ENCODE results near the gene PRKG1. TPM values are rescaled to one million over a fixed set of nuclear protein-coding genes. Genes with fewer than 3 reads are reported as not detected.

Gene PRKG1
- total and polyA plus RNA-seq, 2 of the 8 experiments (the other 6 are each of a cell fraction or from before 2014, with no cell fraction given), result 4.2 to 15.2 TPM

GRCh38 chr10:52266858-52267257 lies 1192.6 kb downstream of the PRKG1 start:
- POLR2A ChIA-PET (ENCODE audit: partially characterized antibody), result interaction anchor here (1.4 kb wide), 1 partner anchor 10 kb away, joined by 3 read pairs; no protein-coding TSS in a partner anchor
- no peak for FAIRE-seq
- Histone ChIP-seq H4K5ac (ENCODE audit: insufficient read length, low read depth, low read length) (no peak overlapping the region), H3K4me2 (ENCODE audit: insufficient read depth in 1 of 2, low read depth in 2 of 2, low read length in 2 of 2) (no peak overlapping the region), H3K27me3 (replicated peaks in 1 of 4; ENCODE audit: control insufficient read depth in 3 of 4, extremely low read depth in 1 of 4, insufficient read depth in 3 of 4, low read length in 3 of 4) (no peaks in the 10 kb centered on the region), H4K91ac (replicated peaks; ENCODE audit: insufficient read length, low read length) (no peak overlapping the region), H3K23me2 (ENCODE audit: low read depth, low read length) (no peaks in the 10 kb centered on the region), H3K27ac (ENCODE audit: low read depth, low read length) (no peak overlapping the region), H2AK5ac (ENCODE audit: low read depth, low read length) (no peak overlapping the region), H3K14ac (ENCODE audit: insufficient read length) (no peak overlapping the region), H3K36me3 (ENCODE audit: control insufficient read depth in 2 of 4, insufficient read depth in 4 of 4, low read length in 3 of 4) (no peaks in the 10 kb centered on the region), H2BK20ac (ENCODE audit: low read length) (no peak overlapping the region), H2BK15ac (ENCODE audit: low read length) (no peak overlapping the region), H2AFZ (ENCODE audit: low read length) (no peak overlapping the region), H3K4ac (replicated peaks; ENCODE audit: insufficient read length, low read depth, low read length) (no peak overlapping the region), H3K4me3 (ENCODE audit: extremely low read depth in 1 of 4, insufficient read depth in 2 of 4, low read depth in 3 of 4, low read length in 4 of 4) (no peak overlapping the region), H3K9me3 (ENCODE audit: insufficient read depth in 2 of 2, low read depth in 1 of 2, low read length in 1 of 2) (no peaks in the 10 kb centered on the region), H3K4me1 (replicated peaks in 1 of 4; ENCODE audit: control insufficient read depth in 3 of 4, insufficient read depth in 4 of 4, low read length in 3 of 4) (peaks cover 0 to 5% (median 2%) of the 10 kb centered on the region in 4 experiments; a peak in 2 of 7 replicates), H3K9ac (replicated peaks in 1 of 4; ENCODE audit: extremely low read depth in 1 of 4, low read depth in 3 of 4, low read length in 3 of 4) (no peak overlapping the region), H3K79me2 (ENCODE audit: control insufficient read depth in 1 of 2, insufficient read depth in 2 of 2, low read length in 2 of 2) (no peaks in the 10 kb centered on the region), H3K23ac (ENCODE audit: insufficient read length) (no peak overlapping the region), H2BK120ac (replicated peaks; ENCODE audit: low read depth, low read length) (no peak overlapping the region), H4K8ac (ENCODE audit: extremely low read depth, insufficient read depth, low read length) (no peak overlapping the region), H3K18ac (ENCODE audit: extremely low read depth, low read length) (no peak overlapping the region), H2BK12ac (ENCODE audit: low read depth, low read length) (no peak overlapping the region), H4K20me1 (replicated peaks in 1 of 2; ENCODE audit: control insufficient read depth in 1 of 2, insufficient read depth in 2 of 2, low read length in 2 of 2) (no peaks in the 10 kb centered on the region), H3K79me1 (ENCODE audit: low read depth, low read length) (no peaks in the 10 kb centered on the region), H3K56ac (replicated peaks; ENCODE audit: insufficient read length, low read depth, low read length) (no peak overlapping the region), H2BK5ac (ENCODE audit: low read depth, low read length) (no peak overlapping the region)
- CTCF ChIA-PET (ENCODE audit: partially characterized antibody), result no interaction called here
- 90% methylated on average over 1 of the region's 1 CpG; no CpG with 5 or more reads in 1 of the 2 experiments for WGBS, 2 experiments (ENCODE audit: extremely low coverage in 1 of 2, insufficient coverage in 1 of 2, insufficient read length in 1 of 2, insufficient replicate concordance in 2 of 2, low coverage in 1 of 2, low lambda C conversion rate in 2 of 2, missing lambda C conversion rate in 1 of 2)
- no peak for DNase-seq (ENCODE audit: low read depth in 1 of 2, low spot score in 2 of 2)

Data from H1 (cell line).